Activated T-cell treated with anti-CD3 and anti-CD28 coated beads, Interleukin-2, amount 50 U/mL, for 72 hours (primary cell): ENCODE data around the gene TMEM131. TPM values are rescaled to one million over a fixed set of nuclear protein-coding genes. Genes with fewer than 3 reads are reported as not detected.
A peak's percentile ranks its signal among the peaks of the same experiment; 100 is the strongest.

ENCODE experiments used
- ATAC-seq, 2 donors: fragments of 150-1000 bp; cut with Tn5 transposase; replicated peaks in 1 of 2; 2 replicates each; pipeline ENCODE4 v1.10.0; 2021; ENCODE audit warnings: moderate library complexity in 2 of 2, mild to moderate bottlenecking in 1 of 2
- DNase-seq, 2 donors: peaks; one replicate each; pipeline ENCODE4 v3.0.0; 2021 to 2022; ENCODE audit warnings: mixed read lengths in 1 of 2
- H3K27ac Mint-ChIP-seq: one replicate; pipeline ENCODE4 v1.8.0; 2022; ENCODE audit warnings: mild to moderate bottlenecking, moderate library complexity, mixed read lengths
- H3K27me3 Mint-ChIP-seq: one replicate; pipeline ENCODE4 v1.8.0; 2022; ENCODE audit warnings: low read depth, mixed read lengths
- H3K36me3 Mint-ChIP-seq, 2 donors: one replicate each; pipeline ENCODE4 v1.8.0; 2022; ENCODE audit warnings: mixed read lengths in 2 of 2, mild to moderate bottlenecking in 1 of 2; ENCODE audit not compliant: insufficient read depth in 2 of 2
- H3K4me1 Mint-ChIP-seq: one replicate; pipeline ENCODE4 v1.8.0; 2022; ENCODE audit warnings: low read depth, mixed read lengths
- H3K4me3 Mint-ChIP-seq, 2 donors: one replicate each; pipeline ENCODE4 v1.8.0; 2022; ENCODE audit warnings: mild to moderate bottlenecking in 2 of 2, mixed read lengths in 2 of 2, moderate library complexity in 2 of 2
- H3K9me3 Mint-ChIP-seq, 2 donors: one replicate each; pipeline ENCODE4 v1.8.0; 2022; ENCODE audit warnings: mixed read lengths in 2 of 2
- total RNA-seq, 2 donors: library from RNA; stranded (reverse); gene quantifications; one replicate each; pipeline ENCODE4 v1.2.3, GENCODE V29; 2022

The TMEM131 gene
- total RNA-seq, 2 donors from 2014 or later, result 40.3 to 40.5 TPM

DNA sequence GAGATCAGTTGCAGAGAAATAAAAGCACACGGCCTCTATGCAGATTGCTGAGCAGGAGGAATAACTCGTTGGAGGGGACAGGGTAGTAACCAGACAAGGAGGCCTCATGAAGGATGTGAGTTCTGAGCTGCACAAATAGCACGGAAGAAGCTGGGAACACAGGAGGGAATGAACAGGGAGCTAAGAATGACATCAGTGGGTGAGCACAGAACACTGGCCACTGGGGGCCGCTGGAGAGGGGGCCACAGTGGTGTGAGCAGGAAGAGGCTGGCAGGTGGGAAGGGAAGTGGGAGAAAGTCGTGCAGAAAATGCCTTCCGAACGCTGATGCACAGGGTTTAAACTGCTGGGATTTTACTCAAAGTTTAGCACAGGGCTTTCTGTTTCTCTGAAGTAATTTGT, 221.3 kb downstream of the TMEM131 start:
- Mint-ChIP-seq H3K4me1 (no peaks in the 10 kb centered on the region), H3K9me3 (no peaks in the 10 kb centered on the region), H3K27ac (no peak overlapping the region), H3K36me3 (peaks cover 0 to 3% of the 10 kb centered on the region in 2 donors), H3K4me3 (no peak overlapping the region), H3K27me3 (no peaks in the 10 kb centered on the region)
- ATAC-seq (no peak), DNase-seq (no peak)

DNA sequence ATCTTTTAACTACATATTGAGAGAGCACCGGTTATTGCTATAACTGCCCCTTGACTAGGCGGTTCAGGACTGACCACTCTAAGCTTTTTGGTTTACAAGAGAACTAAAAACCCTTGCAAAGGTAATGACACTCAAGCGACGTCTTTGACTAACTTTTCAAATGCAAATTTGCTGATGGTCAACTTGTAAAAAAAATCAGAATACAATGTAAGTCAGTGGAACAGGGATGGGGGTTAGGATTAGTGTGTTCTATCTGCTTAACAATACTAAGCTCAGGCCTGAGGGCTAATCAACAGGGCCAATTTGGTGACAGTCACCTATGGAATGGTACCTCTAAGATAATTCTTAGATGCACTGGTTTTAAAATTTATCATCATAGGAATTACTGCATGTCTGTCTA, 225.3 kb downstream of the TMEM131 start:
- H3K4me1 Mint-ChIP-seq, result peaks cover 14% of the 10 kb centered on the region
- H3K4me3 Mint-ChIP-seq, result no peak overlapping the region
- H3K36me3 Mint-ChIP-seq, result no peaks in the 10 kb centered on the region
- ATAC-seq (no peak), DNase-seq (no peak)
- no peaks in the 10 kb centered on the region for H3K27me3 Mint-ChIP-seq
- no peak overlapping the region for H3K27ac Mint-ChIP-seq
- H3K9me3 Mint-ChIP-seq, result no peaks in the 10 kb centered on the region

DNA sequence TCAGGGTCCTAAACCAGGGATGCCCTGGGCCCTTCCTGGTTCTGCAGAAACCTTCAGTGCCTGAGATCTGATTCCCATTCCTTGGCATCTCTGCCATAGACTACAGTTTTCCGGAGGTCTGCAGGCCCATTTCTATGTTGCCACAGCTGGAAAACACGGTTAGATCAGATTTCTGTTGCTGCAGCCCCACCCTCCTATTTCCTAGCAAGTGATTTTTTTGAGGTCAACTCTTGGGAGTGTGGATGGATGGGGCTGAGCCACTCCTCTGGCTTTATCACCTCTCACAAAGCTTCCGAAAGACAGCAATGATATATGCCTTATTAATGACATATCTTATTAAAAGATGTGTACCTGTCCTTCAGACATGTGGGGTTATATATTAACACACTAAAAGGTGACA, 226.0 kb downstream of the TMEM131 start:
- H3K9me3 Mint-ChIP-seq, result no peaks in the 10 kb centered on the region
- peaks cover 14% of the 10 kb centered on the region for H3K4me1 Mint-ChIP-seq
- H3K27me3 Mint-ChIP-seq, result no peaks in the 10 kb centered on the region
- ATAC-seq, result no peak
- no peak overlapping the region for H3K27ac Mint-ChIP-seq
- no peaks in the 10 kb centered on the region for H3K36me3 Mint-ChIP-seq
- DNase-seq, result no peak
- H3K4me3 Mint-ChIP-seq, result no peak overlapping the region

DNA sequence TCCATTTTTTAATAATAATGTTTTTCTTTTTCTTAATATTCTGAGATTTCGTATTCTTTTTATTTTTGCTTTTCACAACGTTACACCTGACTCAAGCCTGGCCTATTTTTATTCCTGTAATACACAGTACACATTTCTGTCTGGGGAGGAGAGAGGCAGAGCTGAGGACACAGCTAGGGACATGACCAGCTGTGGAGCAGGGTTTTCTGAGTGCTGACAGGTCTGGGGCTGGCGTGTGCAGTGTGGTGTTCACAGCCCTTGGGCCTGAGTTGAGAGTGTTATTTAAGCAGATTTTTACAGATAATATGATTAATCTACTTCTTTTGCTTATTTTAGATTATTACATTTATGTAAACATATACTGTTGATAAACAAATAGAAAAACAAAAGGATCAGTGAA, 226.4 kb downstream of the TMEM131 start:
- DNase-seq, result no peak

DNA sequence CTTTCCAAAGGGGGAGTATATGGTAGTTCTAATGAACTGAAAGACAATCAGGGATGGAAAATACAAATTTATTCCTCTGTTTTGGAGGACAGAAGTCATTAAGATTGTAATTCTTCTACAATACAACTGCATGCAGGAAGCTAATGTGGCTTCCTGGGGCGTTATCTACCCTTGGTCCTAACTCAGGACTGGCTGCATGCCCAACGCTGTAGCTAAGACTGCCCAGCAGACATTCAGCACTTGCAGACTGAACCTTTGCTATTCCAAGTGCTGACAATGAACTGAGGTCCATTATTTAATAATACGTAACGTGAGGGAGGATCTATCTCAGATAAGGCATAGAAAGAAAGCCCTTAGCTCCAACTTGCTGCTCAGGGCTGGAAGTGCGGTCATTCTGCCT, 229.2 kb downstream of the TMEM131 start:
- peaks cover 0 to 4% of the 10 kb centered on the region in 2 donors for H3K36me3 Mint-ChIP-seq
- H3K4me3 Mint-ChIP-seq, result no peak overlapping the region
- no peaks in the 10 kb centered on the region for H3K27me3 Mint-ChIP-seq
- DNase-seq (no peak), ATAC-seq (no peak)
- H3K9me3 Mint-ChIP-seq, result no peaks in the 10 kb centered on the region
- no peak overlapping the region for H3K27ac Mint-ChIP-seq
- H3K4me1 Mint-ChIP-seq, result peaks cover 22% of the 10 kb centered on the region

More for the DNA sequence above, 226.4 kb downstream of the TMEM131 start:
- no peak for ATAC-seq
- H3K9me3 Mint-ChIP-seq, result no peaks in the 10 kb centered on the region
- H3K36me3 Mint-ChIP-seq, result no peaks in the 10 kb centered on the region
- no peak overlapping the region for H3K4me3 Mint-ChIP-seq
- peaks cover 14% of the 10 kb centered on the region for H3K4me1 Mint-ChIP-seq
- H3K27me3 Mint-ChIP-seq, result no peaks in the 10 kb centered on the region
- no peak overlapping the region for H3K27ac Mint-ChIP-seq

DNA sequence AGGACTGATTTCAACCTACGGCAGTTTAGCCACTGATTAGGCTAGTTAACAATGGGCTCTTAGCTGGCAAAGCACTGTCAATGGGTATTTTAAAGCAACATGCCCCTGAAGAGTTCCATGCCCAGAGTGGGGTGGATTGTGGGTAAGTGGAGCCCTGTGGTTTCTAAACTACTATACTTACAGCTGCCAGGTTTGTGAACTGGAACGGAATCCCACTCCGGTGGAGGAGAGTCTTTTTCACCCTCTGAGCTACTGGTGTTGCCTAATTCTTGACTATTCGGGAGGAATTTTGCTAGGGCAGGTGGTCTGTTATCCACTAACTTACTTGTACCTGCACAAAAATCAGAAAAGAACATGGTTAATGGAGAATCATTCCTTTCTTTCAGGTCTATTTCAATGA, 229.8 kb downstream of the TMEM131 start:
- Mint-ChIP-seq H3K27me3 (no peaks in the 10 kb centered on the region), H3K4me1 (peaks cover 26% of the 10 kb centered on the region), H3K27ac (no peak overlapping the region), H3K9me3 (no peaks in the 10 kb centered on the region), H3K4me3 (no peak overlapping the region), H3K36me3 (peaks cover 0 to 4% of the 10 kb centered on the region in 2 donors)
- ATAC-seq, result no peak
- DNase-seq, result no peak

DNA sequence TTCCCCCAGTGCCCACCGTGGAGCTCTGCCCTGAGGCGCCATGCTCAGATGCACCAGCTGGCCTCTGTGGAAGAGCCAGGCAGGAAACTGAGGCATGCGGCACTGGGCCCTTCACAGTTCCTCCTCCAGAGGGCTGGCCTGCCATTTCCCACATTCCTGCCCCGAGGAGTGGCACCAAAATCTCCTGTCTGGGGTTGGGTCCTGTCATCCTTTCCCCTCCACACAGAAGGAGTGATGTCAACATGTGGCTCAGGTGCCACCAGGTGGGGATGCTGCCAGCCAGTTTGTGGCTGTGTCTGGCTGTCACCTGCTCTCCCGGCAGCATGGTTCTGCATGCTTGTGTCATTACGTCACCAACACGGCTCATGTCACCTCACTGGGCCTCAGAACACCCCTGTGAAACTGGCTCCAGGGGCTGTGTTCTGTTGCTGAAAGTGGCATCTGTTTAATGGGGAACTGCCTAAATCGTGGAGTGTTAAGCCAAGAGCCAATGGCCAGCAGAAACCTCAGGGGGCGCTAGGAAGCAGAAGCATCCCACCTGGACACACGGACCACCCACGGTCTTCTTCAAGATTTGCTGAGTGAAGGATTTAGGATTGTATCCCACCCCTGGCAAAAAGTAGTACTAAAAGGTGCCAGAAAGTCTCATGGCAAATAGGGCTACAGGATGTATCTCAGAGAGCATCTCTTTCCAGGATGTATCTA, 231.0 kb downstream of the TMEM131 start:
- no peak overlapping the region for H3K27ac Mint-ChIP-seq
- ATAC-seq, result no peak
- H3K27me3 Mint-ChIP-seq, result no peaks in the 10 kb centered on the region
- no peak overlapping the region for H3K4me3 Mint-ChIP-seq
- peaks cover 0 to 4% of the 10 kb centered on the region in 2 donors for H3K36me3 Mint-ChIP-seq
- no peak for DNase-seq
- H3K9me3 Mint-ChIP-seq, result no peaks in the 10 kb centered on the region
- H3K4me1 Mint-ChIP-seq, result peaks cover 33% of the 10 kb centered on the region

DNA sequence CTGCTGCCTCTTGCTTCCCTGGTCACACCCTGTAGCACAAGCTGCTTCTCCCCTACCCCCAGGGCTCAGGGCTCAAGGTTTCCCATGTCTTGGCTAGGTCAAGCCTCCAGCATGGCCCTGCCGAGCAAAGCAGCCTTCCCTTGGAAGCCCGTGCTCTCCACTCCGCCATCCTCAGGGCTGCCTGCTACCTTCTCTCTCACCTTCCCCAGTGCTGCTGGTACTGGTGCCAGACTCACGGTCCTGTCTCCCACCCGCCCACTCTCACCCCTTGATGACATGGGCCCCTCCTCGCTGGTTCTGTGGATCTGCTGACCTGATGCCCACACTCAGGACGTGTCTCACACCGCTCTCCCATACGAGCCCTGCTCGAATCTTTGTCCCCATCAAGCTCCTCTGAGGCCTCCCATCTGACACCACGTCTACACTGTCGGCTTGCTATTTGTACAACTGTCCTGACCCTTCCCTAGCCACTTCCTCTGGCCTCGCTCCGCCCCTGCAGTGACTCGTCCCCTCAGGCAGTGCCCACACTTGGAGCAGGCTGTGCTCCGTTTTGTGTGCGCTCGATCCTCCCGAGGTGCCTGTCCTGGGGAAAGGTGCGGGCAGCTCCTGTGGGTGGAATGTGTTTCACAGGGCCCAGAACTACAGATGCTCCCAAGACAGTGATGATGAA, 232.4 kb downstream of the TMEM131 start:
- no peak for DNase-seq
- peaks cover 27% of the 10 kb centered on the region for H3K4me1 Mint-ChIP-seq
- peaks cover 3 to 9% of the 10 kb centered on the region in 2 donors for H3K36me3 Mint-ChIP-seq
- no peaks in the 10 kb centered on the region for H3K27me3 Mint-ChIP-seq
- H3K9me3 Mint-ChIP-seq, result no peaks in the 10 kb centered on the region
- ATAC-seq, result no peak
- no peak overlapping the region for H3K27ac Mint-ChIP-seq
- H3K4me3 Mint-ChIP-seq, result no peak overlapping the region

DNA sequence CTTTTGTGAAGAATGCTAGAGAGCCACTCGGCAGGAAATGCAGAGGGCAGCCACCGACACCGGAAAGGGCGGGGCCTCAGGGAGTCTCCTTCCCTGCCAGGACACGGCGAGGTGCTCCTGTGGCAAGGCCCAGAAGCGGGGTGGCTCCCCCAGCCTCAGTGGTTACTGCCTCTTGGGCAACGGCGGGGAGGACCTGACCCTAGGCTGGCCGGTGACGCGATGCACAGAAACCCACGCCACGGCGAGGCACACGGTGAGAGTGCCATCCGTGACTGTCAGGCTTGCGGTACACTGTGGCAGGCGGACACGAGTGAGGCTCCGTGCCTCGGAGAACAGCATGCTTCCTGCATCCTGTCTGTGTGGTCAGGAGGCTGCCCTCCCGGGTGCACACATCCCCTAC, 234.6 kb downstream of the TMEM131 start:
- Mint-ChIP-seq H3K4me1 (peaks cover 19% of the 10 kb centered on the region), H3K9me3 (no peaks in the 10 kb centered on the region), H3K27me3 (no peaks in the 10 kb centered on the region), H3K27ac (no peak overlapping the region), H3K4me3 (peak overlapping the region; percentile 13 to 47), H3K36me3 (peaks cover 3 to 12% of the 10 kb centered on the region in 2 donors)
- DNase-seq (peak; percentile 51 to 56), ATAC-seq (peak; percentile 66 to 81)

DNA sequence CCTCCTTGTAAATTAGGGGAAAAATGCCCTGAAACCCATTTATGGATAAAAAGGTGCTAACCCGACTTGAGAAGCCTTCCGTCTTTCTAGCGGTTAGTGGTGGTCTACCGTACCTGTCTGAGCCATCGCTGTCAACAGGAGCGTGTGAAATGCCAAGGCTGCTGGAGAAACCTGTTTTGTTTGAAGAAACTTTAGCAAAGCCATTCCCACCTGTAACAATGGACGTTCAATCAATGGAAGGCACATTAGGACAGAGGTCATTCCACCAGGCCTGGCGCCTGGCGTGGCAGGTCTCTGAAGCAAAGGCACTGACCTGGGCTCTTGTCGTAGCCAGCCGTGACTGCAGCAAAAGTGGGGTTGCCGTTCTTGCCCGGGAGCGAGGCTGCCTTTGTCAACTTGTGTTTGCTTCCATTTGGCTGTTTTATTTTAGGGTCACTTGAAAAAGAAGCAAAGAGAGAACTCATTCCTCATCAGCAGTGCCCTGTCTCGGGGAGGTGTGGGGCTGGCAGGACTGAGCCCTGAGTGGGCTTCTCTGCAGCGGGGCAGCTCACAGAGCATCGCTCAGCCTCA, 235.2 kb downstream of the TMEM131 start:
- H3K36me3 Mint-ChIP-seq, result peaks cover 3 to 12% of the 10 kb centered on the region in 2 donors
- peak overlapping the region; percentile 13 to 47 for H3K4me3 Mint-ChIP-seq
- peak; percentile 10 to 26 for ATAC-seq
- H3K9me3 Mint-ChIP-seq, result no peaks in the 10 kb centered on the region
- peaks cover 19% of the 10 kb centered on the region for H3K4me1 Mint-ChIP-seq
- H3K27me3 Mint-ChIP-seq, result no peaks in the 10 kb centered on the region
- DNase-seq, result no peak
- peak overlapping the region; percentile 33 for H3K27ac Mint-ChIP-seq

DNA sequence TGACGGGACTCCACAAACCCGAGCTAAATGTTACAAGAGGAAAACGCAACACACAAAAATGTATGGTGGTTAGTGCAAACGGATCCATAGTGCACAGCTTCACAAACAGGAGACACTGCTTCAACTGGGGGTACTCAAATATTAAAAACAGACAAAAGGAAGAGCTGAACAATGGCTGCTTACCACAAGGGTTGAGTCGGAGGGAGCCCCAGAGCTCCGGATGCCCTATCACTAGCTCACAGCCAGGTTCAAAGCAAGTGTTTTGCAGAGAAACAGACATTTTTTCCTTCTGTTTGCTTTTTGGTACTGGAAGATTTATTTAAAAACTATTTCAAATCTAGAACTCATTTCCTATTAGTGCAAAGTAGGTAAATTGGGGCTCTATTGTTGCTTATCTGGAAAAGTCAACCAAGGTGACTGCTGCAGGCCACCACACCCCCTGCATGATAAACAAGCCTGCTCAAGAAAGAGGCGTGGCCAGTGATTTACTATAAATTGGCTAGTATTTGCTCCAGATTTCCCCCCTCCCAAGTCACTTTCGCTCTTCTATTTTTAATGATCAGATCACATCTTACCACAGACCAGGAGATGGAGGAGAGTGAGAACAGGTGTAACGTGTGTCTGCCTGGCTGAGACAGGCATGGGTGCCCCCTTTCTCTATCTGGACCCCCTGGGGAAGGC, 235.9 kb downstream of the TMEM131 start:
- no peak for DNase-seq
- ATAC-seq, result no peak
- Mint-ChIP-seq H3K4me3 (peak overlapping the region in 1 of 2 donors; percentile 47), H3K4me1 (peaks cover 19% of the 10 kb centered on the region), H3K36me3 (peaks cover 3 to 12% of the 10 kb centered on the region in 2 donors), H3K27me3 (no peaks in the 10 kb centered on the region), H3K27ac (peak overlapping the region; percentile 33), H3K9me3 (no peaks in the 10 kb centered on the region)

DNA sequence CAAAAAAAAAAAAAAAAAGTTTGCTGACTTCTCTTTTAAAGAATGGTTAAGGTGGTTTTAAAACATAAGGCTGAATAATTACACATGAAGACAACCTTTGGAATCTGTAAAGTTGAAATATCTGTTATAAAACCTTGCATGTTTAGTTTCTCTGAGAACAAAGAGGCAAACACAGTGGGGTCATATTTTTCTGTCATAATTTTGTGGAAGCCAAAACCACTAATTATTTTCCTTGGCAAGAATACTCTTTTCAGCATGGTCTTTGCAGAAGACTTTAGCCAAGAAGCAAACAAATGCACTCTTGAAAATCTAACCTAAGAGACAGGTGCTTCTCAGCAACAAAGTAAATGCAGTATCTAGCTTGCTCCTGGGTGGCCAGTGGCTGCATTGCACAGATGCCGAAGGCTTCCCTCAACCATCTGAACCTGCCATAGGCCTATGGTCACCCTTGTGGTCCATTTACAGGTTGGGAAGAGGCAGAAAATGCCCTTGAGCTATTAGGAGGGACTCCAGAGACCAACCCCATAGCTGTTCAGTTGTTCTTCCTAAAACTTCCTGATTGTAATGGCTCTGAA, 237.5 kb downstream of the TMEM131 start:
- H3K9me3 Mint-ChIP-seq, result no peaks in the 10 kb centered on the region
- peaks cover 19% of the 10 kb centered on the region for H3K4me1 Mint-ChIP-seq
- H3K27me3 Mint-ChIP-seq, result no peaks in the 10 kb centered on the region
- H3K4me3 Mint-ChIP-seq, result no peak overlapping the region
- no peak overlapping the region for H3K27ac Mint-ChIP-seq
- ATAC-seq, result no peak
- no peak for DNase-seq
- peaks cover 3 to 12% of the 10 kb centered on the region in 2 donors for H3K36me3 Mint-ChIP-seq

DNA sequence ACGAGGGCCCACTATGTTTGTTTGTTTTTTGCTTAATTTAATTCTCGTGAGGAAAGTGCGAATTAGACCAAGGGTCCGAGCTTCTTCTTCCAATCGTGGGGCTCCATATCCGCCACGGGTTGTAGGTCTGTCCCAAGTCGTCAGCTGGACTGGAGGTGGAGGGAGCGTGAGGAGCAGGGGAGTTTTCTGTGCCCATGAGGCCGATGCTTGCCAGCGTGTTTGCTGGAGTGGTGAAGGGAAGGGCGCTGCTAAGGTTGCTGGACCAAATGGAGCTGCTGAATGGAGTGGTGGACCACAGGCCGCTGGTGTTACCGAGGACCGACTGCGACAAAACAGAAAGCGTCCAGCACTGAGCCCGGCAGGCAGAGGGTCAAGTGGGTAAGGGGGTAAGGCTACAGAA, 238.7 kb downstream of the TMEM131 start:
- no peaks in the 10 kb centered on the region for H3K27me3 Mint-ChIP-seq
- ATAC-seq, result no peak
- no peak overlapping the region for H3K27ac Mint-ChIP-seq
- H3K4me1 Mint-ChIP-seq, result peaks cover 16% of the 10 kb centered on the region
- no peak for DNase-seq
- H3K9me3 Mint-ChIP-seq, result no peaks in the 10 kb centered on the region
- no peak overlapping the region for H3K4me3 Mint-ChIP-seq
- H3K36me3 Mint-ChIP-seq, result peaks cover 3 to 10% of the 10 kb centered on the region in 2 donors
